COLO668 (cell line): ENCODE data around the gene GRM7.
"Not testable (repeated sequence)": the region's sequence is repeated elsewhere in the genome, so short reads cannot be mapped to it uniquely, and the experiment has no call there.

Experiments
- DNase-seq: peaks from one replicate; lab custom pipeline; 2025; ENCODE audit not compliant: unreplicated experiment; lab: John Stamatoyannopoulos, UW

Gene GRM7

GRCh38 chr3:6860954-6861624 is at the start of gene GRM7:
Gene GRM7 (plus strand): TSS chr3:6861115.
- DNase-seq, result peak; percentile 26

- no peak for DNase-seq
Measured at GRCh38 chr3:6821411-6821810, 39.5 kb upstream of the GRM7 start.

GRCh38 chr3:6825524-6825923 is 35.4 kb upstream of the GRM7 start:
- no peak for DNase-seq

- no peak for DNase-seq
Measured at GRCh38 chr3:6827453-6827852, 33.5 kb upstream of the GRM7 start.

GRCh38 chr3:6844723-6845122 is 16.2 kb upstream of the GRM7 start:
- DNase-seq, result no peak

GRCh38 chr3:6854184-6854583 is 6.7 kb upstream of the GRM7 start:
- DNase-seq, result no peak

- DNase-seq, result no peak
Measured at GRCh38 chr3:6857510-6857909, 3.4 kb upstream of the GRM7 start.

- DNase-seq, result no peak
Measured at GRCh38 chr3:6860149-6860953, 564 bp upstream of the GRM7 start.

GRCh38 chr3:6861625-6862000 is 698 bp downstream of the GRM7 start:
- peak; percentile 20 for DNase-seq

GRCh38 chr3:6862041-6862879 is 1.3 kb downstream of the GRM7 start:
- peak; percentile 2 for DNase-seq

GRCh38 chr3:6862880-6863195 is 1.9 kb downstream of the GRM7 start:
- no peak for DNase-seq

- DNase-seq, result no peak
Measured at GRCh38 chr3:6867269-6867668, 6.4 kb downstream of the GRM7 start.

GRCh38 chr3:6878731-6879130 is 17.8 kb downstream of the GRM7 start:
- DNase-seq, result no peak

GRCh38 chr3:6912240-6912639 is 51.3 kb downstream of the GRM7 start:
- no peak for DNase-seq

GRCh38 chr3:6915898-6916297 is 55.0 kb downstream of the GRM7 start:
- DNase-seq, result no peak

GRCh38 chr3:6921066-6921465 is 60.2 kb downstream of the GRM7 start:
- DNase-seq, result no peak

- no peak for DNase-seq
Measured at GRCh38 chr3:6921876-6922275, 61.0 kb downstream of the GRM7 start.

GRCh38 chr3:6928064-6928463 is 67.1 kb downstream of the GRM7 start:
- no peak for DNase-seq

- DNase-seq, result no peak
Measured at GRCh38 chr3:6929918-6930317, 69.0 kb downstream of the GRM7 start.

GRCh38 chr3:6935418-6935817 is 74.5 kb downstream of the GRM7 start:
- not testable (repeated sequence) for DNase-seq

GRCh38 chr3:6935970-6936369 is 75.1 kb downstream of the GRM7 start:
- DNase-seq, result no peak

GRCh38 chr3:6962801-6963200 is 101.9 kb downstream of the GRM7 start:
- DNase-seq, result no peak
